SK-N-SH (cell line): Measurements from ENCODE around the gene RET. TPM values are rescaled to one million over a fixed set of nuclear protein-coding genes. Genes with fewer than 3 reads are reported as not detected.

Experiments
- CTCF ChIA-PET: fragments of 300-600, 350-600 bp; formaldehyde crosslinking; extraction: SDS; loops from one replicate; lab custom pipeline; 2021; lab: Yijun Ruan, JAX
- POLR2A ChIA-PET: fragments of 350-600 bp; sonication (Branson Sonifier 250); formaldehyde crosslinking; extraction: SDS; loops from one replicate; lab custom pipeline; 2020; ENCODE audit warnings: antibody characterized with exemption, inconsistent platforms; lab: Yijun Ruan, JAX
- DNase-seq: peaks from one replicate; pipeline ENCODE4 v3.0.0; 2012
- H2AFZ ChIP-seq: fragments of 200-600 bp; sonication (generic); 2 replicates; pipeline ENCODE4 v1.8.1; 2016; ENCODE audit warnings: antibody characterized with exemption, mild to moderate bottlenecking, low read depth
- H3F3A ChIP-seq: fragments of 200-600 bp; sonication (generic); replicated peaks from 2 replicates; pipeline ENCODE3; 2016; ENCODE audit warnings: antibody characterized with exemption, mild to moderate bottlenecking; ENCODE audit not compliant: insufficient read depth
- H3K27ac ChIP-seq, 2 experiments: fragments of 200-500 bp in 1 of 2; fragments of 200-600 bp in 1 of 2; sonication (Bioruptor generic) in 1 of 2; sonication (generic), shearing (Covaris generic) in 1 of 2; 2 replicates each; pipeline versions ENCODE4 v1.5.1 to v1.6.1; 2014 to 2016; ENCODE audit warnings: low read depth in 2 of 2, inconsistent platforms in 1 of 2, low read length in 1 of 2, mild to moderate bottlenecking in 1 of 2, mixed read lengths in 1 of 2
- H3K27me3 ChIP-seq: fragments of 200-600 bp; sonication (generic), shearing (Covaris generic); 2 replicates; pipeline ENCODE4 v1.6.1; 2016; ENCODE audit warnings: mixed run types; ENCODE audit not compliant: insufficient read depth
- H3K36me3 ChIP-seq, 2 experiments: fragments of 200-500 bp in 1 of 2; fragments of 200-600 bp in 1 of 2; sonication (Bioruptor generic) in 1 of 2; sonication (generic) in 1 of 2; replicated peaks in 1 of 2; 2 replicates each; pipeline versions ENCODE3 to v1.5.1; 2014 to 2016; ENCODE audit warnings: low read length in 1 of 2, mild to moderate bottlenecking in 1 of 2; ENCODE audit not compliant: insufficient read depth in 2 of 2, control insufficient read depth in 1 of 2
- H3K4me1 ChIP-seq, 2 experiments: fragments of 200-500 bp in 1 of 2; fragments of 200-600 bp in 1 of 2; sonication (Bioruptor generic) in 1 of 2; sonication (generic), shearing (Covaris generic) in 1 of 2; 2 replicates each; pipeline versions ENCODE4 v1.5.1 to v1.6.1; 2014 to 2016; ENCODE audit warnings: low read depth in 1 of 2, low read length in 1 of 2, mixed run types in 1 of 2; ENCODE audit not compliant: insufficient read depth in 2 of 2, control insufficient read depth in 1 of 2
- H3K4me2 ChIP-seq: fragments of 200-600 bp; sonication (generic), shearing (Covaris generic); 2 replicates; pipeline ENCODE4 v1.6.1; 2017; ENCODE audit warnings: mixed run types
- H3K4me3 ChIP-seq, 2 experiments: fragments of 200-500 bp in 1 of 2; fragments of 200-600 bp in 1 of 2; sonication (Bioruptor generic) in 1 of 2; sonication (generic), shearing (Covaris generic) in 1 of 2; 2 replicates each; pipeline versions ENCODE4 v1.5.1 to v1.8.1; 2014 to 2016; ENCODE audit warnings: low read depth in 2 of 2, inconsistent platforms in 1 of 2, low read length in 1 of 2, mild to moderate bottlenecking in 1 of 2, mixed read lengths in 1 of 2, moderate library complexity in 1 of 2
- H3K79me2 ChIP-seq: fragments of 200-600 bp; sonication (generic); 2 replicates; pipeline ENCODE4 v1.8.1; 2017; ENCODE audit warnings: mild to moderate bottlenecking; ENCODE audit not compliant: insufficient read depth
- H3K9ac ChIP-seq: fragments of 200-600 bp; sonication (generic); 2 replicates; pipeline ENCODE4 v1.6.1; 2017; ENCODE audit warnings: mixed run types
- H3K9me2 ChIP-seq: fragments of 200-600 bp; sonication (generic); 2 replicates; pipeline ENCODE4 v1.6.1; 2017; ENCODE audit warnings: mixed run types
- H3K9me3 ChIP-seq: fragments of 200-600 bp; sonication (generic); 2 replicates; pipeline ENCODE4 v1.6.1; 2017; ENCODE audit warnings: mixed run types, mild to moderate bottlenecking, moderate library complexity
- H4K20me1 ChIP-seq: fragments of 200-600 bp; sonication (generic); 2 replicates; pipeline ENCODE4 v1.6.1; 2017; ENCODE audit warnings: mild to moderate bottlenecking, mixed run types; ENCODE audit not compliant: insufficient read depth
- CHD2 ChIP-seq: fragments of 150-350 bp; IDR thresholded peaks from 2 replicates; pipeline ENCODE4 v1.6.1; 2018; ENCODE audit warnings: low read length; ENCODE audit not compliant: partially characterized antibody
- EP300 ChIP-seq, 2 experiments: IDR thresholded peaks; 2 replicates each; pipeline versions ENCODE4 v1.4.0 to v1.6.1; 2012; ENCODE audit warnings: borderline replicate concordance in 1 of 2, low read depth in 1 of 2, low read length in 1 of 2
- FOXJ3 ChIP-seq: sonication (generic); formaldehyde crosslinking; IDR thresholded peaks from 2 replicates; pipeline ENCODE4 v1.5.1; 2020; ENCODE audit warnings: mild to moderate bottlenecking, missing genetic modification reagents
- FOXM1 ChIP-seq: IDR thresholded peaks from 2 replicates; pipeline ENCODE4 v1.4.0; 2012; ENCODE audit warnings: low read depth, mild to moderate bottlenecking
- GABPA ChIP-seq: IDR thresholded peaks from 2 replicates; pipeline ENCODE4 v1.4.0; 2012; ENCODE audit warnings: low read depth, mild to moderate bottlenecking
- JUND ChIP-seq: IDR thresholded peaks from 2 replicates; pipeline ENCODE4 v1.4.0; 2012
- MXI1 ChIP-seq: IDR thresholded peaks from 2 replicates; pipeline ENCODE4 v1.6.1; 2012; ENCODE audit warnings: mild to moderate bottlenecking, low read depth, low read length, improper control_type of control experiment
- NFIC ChIP-seq: IDR thresholded peaks from 2 replicates; pipeline ENCODE4 v1.4.0; 2012; ENCODE audit warnings: borderline replicate concordance
- RCOR1 ChIP-seq: fragments of 150-350 bp; IDR thresholded peaks from 2 replicates; pipeline ENCODE4 v1.6.1; 2017; ENCODE audit warnings: antibody characterized with exemption, low read length
- SMC3 ChIP-seq: IDR thresholded peaks from 2 replicates; pipeline ENCODE4 v1.6.1; 2012; ENCODE audit warnings: low read depth, low read length, improper control_type of control experiment
- TAF1 ChIP-seq: IDR thresholded peaks from 2 replicates; pipeline ENCODE4 v1.6.1; 2012; ENCODE audit warnings: low read depth, mild to moderate bottlenecking, low read length, moderate library complexity, borderline replicate concordance
- TEAD4 ChIP-seq: IDR thresholded peaks from 2 replicates; pipeline ENCODE4 v1.4.0; 2012; ENCODE audit warnings: mild to moderate bottlenecking, borderline replicate concordance; ENCODE audit not compliant: insufficient read depth
- YY1 ChIP-seq: IDR thresholded peaks from 2 replicates; pipeline ENCODE4 v1.4.0; 2012; ENCODE audit warnings: low read depth, mild to moderate bottlenecking
- WGBS: methylation state at CpG from one replicate; pipeline ENCODE4 v1.1.6; 2017; ENCODE audit warnings: low lambda C conversion rate; 5-methylcytosine and 5-hydroxymethylcytosine counted together
- polyA plus RNA-seq, 3 experiments: library from polyadenylated mRNA; depleted of rRNA; stranded (reverse); fragments of >200 nt; gene quantifications; 2 replicates each; pipeline ENCODE4 v1.2.3, GENCODE V29; 2012
- TF ChIP-seq, protein P1 (sequence below): fragments of 150-350 bp; IDR thresholded peaks from 2 replicates; pipeline ENCODE4 v1.6.1; 2017; ENCODE audit warnings: antibody characterized with exemption, low read length, low read depth, borderline replicate concordance
- TF ChIP-seq, protein P2 (sequence below): IDR thresholded peaks from 2 replicates; pipeline ENCODE4 v1.4.0; 2012; ENCODE audit warnings: low read depth, borderline replicate concordance
- TF ChIP-seq, protein P3 (sequence below): IDR thresholded peaks from 2 replicates; pipeline ENCODE4 v1.6.1; 2012; ENCODE audit warnings: mild to moderate bottlenecking, low read depth, low read length, moderate library complexity
- TF ChIP-seq, protein P4 (sequence below): fragments of 200-600 bp; sonication (generic); IDR thresholded peaks from 2 replicates; pipeline ENCODE4 v1.6.1; 2017; ENCODE audit warnings: antibody characterized with exemption, mild to moderate bottlenecking, moderate library complexity
- TF ChIP-seq, protein P5 (sequence below): IDR thresholded peaks from 2 replicates; pipeline ENCODE4; 2012

Gene RET
- polyA plus RNA-seq, 1 of the 3 experiments (the other 2 are of a cell fraction) = 3.2 TPM

DNA sequence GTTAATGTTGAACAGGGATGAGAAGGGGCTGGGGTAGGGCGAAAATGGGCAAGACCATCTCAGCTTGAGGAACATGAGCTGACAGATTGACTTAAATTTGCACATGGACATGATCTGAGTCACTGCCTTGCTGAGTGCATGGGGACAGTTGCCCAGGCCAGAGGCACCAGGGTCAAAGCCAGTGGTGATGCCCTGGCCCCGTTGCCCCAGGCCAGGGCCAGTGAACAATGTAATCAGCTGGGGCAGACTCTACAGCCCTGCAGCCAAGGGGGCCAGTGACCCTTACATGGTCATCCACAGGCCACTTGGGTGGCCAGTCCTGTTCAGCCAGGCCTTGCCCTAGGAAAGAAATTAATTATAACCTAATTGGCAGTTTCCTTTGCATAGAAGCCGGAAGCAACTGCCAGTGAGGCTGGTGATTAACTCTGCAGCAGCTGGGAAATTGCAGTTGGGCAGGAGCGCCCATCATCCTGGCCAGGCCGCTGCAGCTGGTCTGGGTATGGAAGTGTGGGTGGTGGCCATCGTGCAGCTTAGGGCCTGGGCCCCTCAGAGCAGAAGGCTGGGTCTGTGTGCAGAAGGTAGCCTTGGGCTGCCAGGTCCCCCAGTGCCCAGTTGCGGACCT, 9.6 kb downstream of the RET start:
- CTCF ChIA-PET = interaction anchor here (1.0 to 12.3 kb wide), 7 partner anchors 9 to 333 kb away, joined by 3 to 143 read pairs (median 4); partner anchors contain the start of gene RET
- Histone ChIP-seq H3K9me2 (no peaks in the 10 kb centered on the region), H3K9me3 (no peaks in the 10 kb centered on the region), H3K27me3 (no peaks in the 10 kb centered on the region; the same call in 1 of the 2 replicates), H3F3A (no peaks in the 10 kb centered on the region), H3K9ac (no peak overlapping the region), H3K4me2 (no peak overlapping the region), H3K4me3 (no peak overlapping the region; a peak in 1 of 4 replicates), H4K20me1 (no peaks in the 10 kb centered on the region), H2AFZ (no peak overlapping the region), H3K36me3 (no peaks in the 10 kb centered on the region), H3K79me2 (no peaks in the 10 kb centered on the region), H3K4me1 (peaks cover 0 to 95% of the 10 kb centered on the region in 2 experiments; a peak in 2 of 4 replicates), H3K27ac (peak overlapping the region in 1 of 2 experiments; percentile 96; a peak in 2 of 4 replicates)
- WGBS = 64% methylated on average over 2 of the region's 7 CpGs
- TF ChIP-seq, protein P1, sequence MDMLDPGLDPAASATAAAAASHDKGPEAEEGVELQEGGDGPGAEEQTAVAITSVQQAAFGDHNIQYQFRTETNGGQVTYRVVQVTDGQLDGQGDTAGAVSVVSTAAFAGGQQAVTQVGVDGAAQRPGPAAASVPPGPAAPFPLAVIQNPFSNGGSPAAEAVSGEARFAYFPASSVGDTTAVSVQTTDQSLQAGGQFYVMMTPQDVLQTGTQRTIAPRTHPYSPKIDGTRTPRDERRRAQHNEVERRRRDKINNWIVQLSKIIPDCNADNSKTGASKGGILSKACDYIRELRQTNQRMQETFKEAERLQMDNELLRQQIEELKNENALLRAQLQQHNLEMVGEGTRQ = no peak
- TF ChIP-seq FOXM1 = no peak
- no peak for TF ChIP-seq JUND
- TF ChIP-seq FOXJ3 (CRISPR knock-in tag) = peak; percentile 65; the same call in 1 of the 2 replicates
- TF ChIP-seq RCOR1 = peak; percentile 40; the same call in 1 of the 2 replicates
- TF ChIP-seq GABPA = no peak
- TF ChIP-seq YY1 = no peak
- TF ChIP-seq, protein P2, sequence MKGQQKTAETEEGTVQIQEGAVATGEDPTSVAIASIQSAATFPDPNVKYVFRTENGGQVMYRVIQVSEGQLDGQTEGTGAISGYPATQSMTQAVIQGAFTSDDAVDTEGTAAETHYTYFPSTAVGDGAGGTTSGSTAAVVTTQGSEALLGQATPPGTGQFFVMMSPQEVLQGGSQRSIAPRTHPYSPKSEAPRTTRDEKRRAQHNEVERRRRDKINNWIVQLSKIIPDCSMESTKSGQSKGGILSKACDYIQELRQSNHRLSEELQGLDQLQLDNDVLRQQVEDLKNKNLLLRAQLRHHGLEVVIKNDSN = no peak
- TF ChIP-seq, protein P3, sequence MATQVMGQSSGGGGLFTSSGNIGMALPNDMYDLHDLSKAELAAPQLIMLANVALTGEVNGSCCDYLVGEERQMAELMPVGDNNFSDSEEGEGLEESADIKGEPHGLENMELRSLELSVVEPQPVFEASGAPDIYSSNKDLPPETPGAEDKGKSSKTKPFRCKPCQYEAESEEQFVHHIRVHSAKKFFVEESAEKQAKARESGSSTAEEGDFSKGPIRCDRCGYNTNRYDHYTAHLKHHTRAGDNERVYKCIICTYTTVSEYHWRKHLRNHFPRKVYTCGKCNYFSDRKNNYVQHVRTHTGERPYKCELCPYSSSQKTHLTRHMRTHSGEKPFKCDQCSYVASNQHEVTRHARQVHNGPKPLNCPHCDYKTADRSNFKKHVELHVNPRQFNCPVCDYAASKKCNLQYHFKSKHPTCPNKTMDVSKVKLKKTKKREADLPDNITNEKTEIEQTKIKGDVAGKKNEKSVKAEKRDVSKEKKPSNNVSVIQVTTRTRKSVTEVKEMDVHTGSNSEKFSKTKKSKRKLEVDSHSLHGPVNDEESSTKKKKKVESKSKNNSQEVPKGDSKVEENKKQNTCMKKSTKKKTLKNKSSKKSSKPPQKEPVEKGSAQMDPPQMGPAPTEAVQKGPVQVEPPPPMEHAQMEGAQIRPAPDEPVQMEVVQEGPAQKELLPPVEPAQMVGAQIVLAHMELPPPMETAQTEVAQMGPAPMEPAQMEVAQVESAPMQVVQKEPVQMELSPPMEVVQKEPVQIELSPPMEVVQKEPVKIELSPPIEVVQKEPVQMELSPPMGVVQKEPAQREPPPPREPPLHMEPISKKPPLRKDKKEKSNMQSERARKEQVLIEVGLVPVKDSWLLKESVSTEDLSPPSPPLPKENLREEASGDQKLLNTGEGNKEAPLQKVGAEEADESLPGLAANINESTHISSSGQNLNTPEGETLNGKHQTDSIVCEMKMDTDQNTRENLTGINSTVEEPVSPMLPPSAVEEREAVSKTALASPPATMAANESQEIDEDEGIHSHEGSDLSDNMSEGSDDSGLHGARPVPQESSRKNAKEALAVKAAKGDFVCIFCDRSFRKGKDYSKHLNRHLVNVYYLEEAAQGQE = no peak
- TF ChIP-seq TEAD4 = no peak
- peak; percentile 64; the same call in 1 of the 2 replicates for TF ChIP-seq MXI1
- TF ChIP-seq NFIC = no peak
- TF ChIP-seq TAF1 = no peak
- TF ChIP-seq EP300 (IDR thresholded peaks at IDR 0.05; ENCODE audit: borderline replicate concordance in 1 of 2, low read depth in 1 of 2, low read length in 1 of 2) = peak in 1 of 2 experiments; percentile 85; a peak in 1 of 4 replicates
- TF ChIP-seq CHD2 = peak; percentile 10
- TF ChIP-seq, protein P4, sequence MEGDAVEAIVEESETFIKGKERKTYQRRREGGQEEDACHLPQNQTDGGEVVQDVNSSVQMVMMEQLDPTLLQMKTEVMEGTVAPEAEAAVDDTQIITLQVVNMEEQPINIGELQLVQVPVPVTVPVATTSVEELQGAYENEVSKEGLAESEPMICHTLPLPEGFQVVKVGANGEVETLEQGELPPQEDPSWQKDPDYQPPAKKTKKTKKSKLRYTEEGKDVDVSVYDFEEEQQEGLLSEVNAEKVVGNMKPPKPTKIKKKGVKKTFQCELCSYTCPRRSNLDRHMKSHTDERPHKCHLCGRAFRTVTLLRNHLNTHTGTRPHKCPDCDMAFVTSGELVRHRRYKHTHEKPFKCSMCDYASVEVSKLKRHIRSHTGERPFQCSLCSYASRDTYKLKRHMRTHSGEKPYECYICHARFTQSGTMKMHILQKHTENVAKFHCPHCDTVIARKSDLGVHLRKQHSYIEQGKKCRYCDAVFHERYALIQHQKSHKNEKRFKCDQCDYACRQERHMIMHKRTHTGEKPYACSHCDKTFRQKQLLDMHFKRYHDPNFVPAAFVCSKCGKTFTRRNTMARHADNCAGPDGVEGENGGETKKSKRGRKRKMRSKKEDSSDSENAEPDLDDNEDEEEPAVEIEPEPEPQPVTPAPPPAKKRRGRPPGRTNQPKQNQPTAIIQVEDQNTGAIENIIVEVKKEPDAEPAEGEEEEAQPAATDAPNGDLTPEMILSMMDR = no peak
- TF ChIP-seq, protein P5, sequence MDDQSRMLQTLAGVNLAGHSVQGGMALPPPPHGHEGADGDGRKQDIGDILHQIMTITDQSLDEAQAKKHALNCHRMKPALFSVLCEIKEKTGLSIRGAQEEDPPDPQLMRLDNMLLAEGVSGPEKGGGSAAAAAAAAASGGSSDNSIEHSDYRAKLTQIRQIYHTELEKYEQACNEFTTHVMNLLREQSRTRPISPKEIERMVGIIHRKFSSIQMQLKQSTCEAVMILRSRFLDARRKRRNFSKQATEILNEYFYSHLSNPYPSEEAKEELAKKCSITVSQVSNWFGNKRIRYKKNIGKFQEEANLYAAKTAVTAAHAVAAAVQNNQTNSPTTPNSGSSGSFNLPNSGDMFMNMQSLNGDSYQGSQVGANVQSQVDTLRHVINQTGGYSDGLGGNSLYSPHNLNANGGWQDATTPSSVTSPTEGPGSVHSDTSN = no peak
- no peak; the same call in 1 of the 2 replicates for TF ChIP-seq SMC3
- peak; percentile 72 for DNase-seq
- POLR2A ChIA-PET = interaction anchor here (0.7 to 3.1 kb wide), 5 partner anchors 10 to 216 kb away, joined by 3 to 12 read pairs (median 8); partner anchors contain the start of gene RET
